ENCODE data around the gene MAML2.

The MAML2 gene

DNA sequence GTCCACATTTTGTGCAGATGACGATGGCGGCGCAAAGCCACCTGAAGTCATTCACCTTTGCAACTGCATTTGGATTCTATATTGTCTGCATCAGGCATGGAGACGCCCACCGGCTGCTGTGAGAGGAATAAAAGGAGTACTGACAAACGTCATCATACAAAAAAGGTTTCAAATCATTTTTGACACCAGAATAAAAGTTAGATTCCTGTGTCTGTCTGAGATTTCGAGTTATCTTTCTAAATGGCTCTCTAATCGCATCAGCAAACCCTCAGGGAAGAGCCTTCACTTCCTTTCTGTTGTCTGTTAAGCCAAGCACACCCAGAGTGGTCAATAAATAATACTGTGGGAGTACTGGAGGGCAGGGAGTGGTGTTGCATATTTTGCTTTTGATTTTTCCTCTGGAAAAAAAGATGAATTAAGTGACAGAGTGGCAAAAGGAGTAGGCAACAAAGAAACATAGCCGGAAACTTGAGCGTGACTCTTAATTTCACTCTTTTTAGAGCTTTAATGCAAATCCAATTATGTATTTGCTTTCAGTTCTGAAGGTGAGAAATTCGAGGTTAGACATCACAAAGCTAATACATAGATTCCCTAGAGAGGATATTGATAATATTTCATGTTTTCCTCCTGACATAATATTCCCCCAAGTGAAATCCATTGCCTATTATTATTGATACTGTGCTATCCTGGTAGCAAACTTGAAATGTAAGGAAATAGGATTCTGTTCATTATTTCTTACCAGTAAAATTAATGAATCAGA lies 268.3 kb downstream of the MAML2 start:
- Histone ChIP-seq H3K9ac (ENCODE audit: low read length) (no peak overlapping the region), H3K27me3 (ENCODE audit: control insufficient read depth in 1 of 2, insufficient read depth in 1 of 2, low read length in 2 of 2) (no peaks in the 10 kb centered on the region), H4K8ac (ENCODE audit: low read length) (no peak overlapping the region), H3K4me3 (ENCODE audit: insufficient read depth in 1 of 2, low read depth in 1 of 2, low read length in 2 of 2) (no peak overlapping the region), H3K27ac (ENCODE audit: low read length, poor library complexity, severe bottlenecking) (peak overlapping the region; percentile 18), H2AK5ac (ENCODE audit: low read length, severe bottlenecking) (peak overlapping the region; percentile 23), H2BK5ac (ENCODE audit: low read depth, low read length, poor library complexity, severe bottlenecking) (no peak overlapping the region), H2BK120ac (ENCODE audit: low read depth, low read length) (no peak overlapping the region), H3K4me1 (ENCODE audit: control insufficient read depth, insufficient read depth, low read depth, low read length) (peaks cover 11% of the 10 kb centered on the region), H3K36me3 (ENCODE audit: control insufficient read depth in 1 of 2, insufficient read depth in 2 of 2, low read depth in 1 of 2, low read length in 2 of 2) (peaks cover 3 to 12% of the 10 kb centered on the region in 2 experiments), H2BK12ac (ENCODE audit: low read length in 2 of 2) (no peak overlapping the region), H3K23ac (ENCODE audit: low read length in 2 of 2) (no peak overlapping the region), H3K4ac (ENCODE audit: low read depth in 1 of 2, low read length in 2 of 2) (no peak overlapping the region), H3K14ac (ENCODE audit: low read length in 2 of 2) (no peak overlapping the region), H2BK15ac (ENCODE audit: low read depth, poor library complexity, severe bottlenecking) (no peak overlapping the region), H3K18ac (ENCODE audit: low read depth in 1 of 2, low read length in 2 of 2) (no peak overlapping the region), H2AFZ (ENCODE audit: low read depth, low read length) (no peak overlapping the region), H4K91ac (ENCODE audit: low read length) (no peak overlapping the region), H3K79me1 (replicated peaks; ENCODE audit: low read length, poor library complexity, severe bottlenecking) (peaks cover 12% of the 10 kb centered on the region), H3K9me3 (ENCODE audit: control insufficient read depth, low read length) (no peaks in the 10 kb centered on the region), H3K4me2 (ENCODE audit: low read length, poor library complexity, severe bottlenecking) (no peak overlapping the region)
- no peak for DNase-seq
- 90% methylated on average over 8 of the region's 11 CpGs for WGBS

DNA sequence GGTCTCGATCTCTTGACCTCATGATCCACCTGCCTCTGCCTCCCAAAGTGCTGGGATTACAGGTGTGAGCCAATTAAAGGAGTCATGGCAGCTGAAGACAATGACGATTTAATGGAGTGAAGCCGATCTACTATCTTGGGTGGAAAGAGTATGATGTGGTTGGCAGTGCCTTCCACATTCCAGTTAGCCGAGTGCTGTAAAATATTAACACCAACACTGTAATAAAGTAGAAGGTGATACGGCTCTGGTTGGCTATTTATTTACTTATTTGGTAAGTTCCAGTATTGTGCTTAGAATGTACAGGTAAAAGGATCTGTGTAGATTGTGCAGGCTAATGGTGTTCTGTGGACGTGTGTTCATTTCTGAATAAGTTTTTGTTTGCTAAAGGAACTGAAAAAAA lies 269.5 kb downstream of the MAML2 start:
- H2BK12ac ChIP-seq (ENCODE audit: low read length in 2 of 2): no peak overlapping the region
- H2BK120ac ChIP-seq (ENCODE audit: low read depth, low read length): no peak overlapping the region
- no peak overlapping the region for H3K9ac ChIP-seq (ENCODE audit: low read length)
- no peak overlapping the region for H2AK5ac ChIP-seq (ENCODE audit: low read length, severe bottlenecking)
- H2BK5ac ChIP-seq (ENCODE audit: low read depth, low read length, poor library complexity, severe bottlenecking): no peak overlapping the region
- H3K36me3 ChIP-seq (ENCODE audit: control insufficient read depth in 1 of 2, insufficient read depth in 2 of 2, low read depth in 1 of 2, low read length in 2 of 2): peaks cover 3 to 12% of the 10 kb centered on the region in 2 experiments
- H3K14ac ChIP-seq (ENCODE audit: low read length in 2 of 2): no peak overlapping the region
- H3K18ac ChIP-seq (ENCODE audit: low read depth in 1 of 2, low read length in 2 of 2): no peak overlapping the region
- H3K27me3 ChIP-seq (ENCODE audit: control insufficient read depth in 1 of 2, insufficient read depth in 1 of 2, low read length in 2 of 2): no peaks in the 10 kb centered on the region
- H3K9me3 ChIP-seq (ENCODE audit: control insufficient read depth, low read length): no peaks in the 10 kb centered on the region
- H4K91ac ChIP-seq (ENCODE audit: low read length): no peak overlapping the region
- no peak overlapping the region for H3K4ac ChIP-seq (ENCODE audit: low read depth in 1 of 2, low read length in 2 of 2)
- H3K23ac ChIP-seq (ENCODE audit: low read length in 2 of 2): no peak overlapping the region
- H3K27ac ChIP-seq (ENCODE audit: low read length, poor library complexity, severe bottlenecking): peak overlapping the region; percentile 46
- H3K4me1 ChIP-seq (ENCODE audit: control insufficient read depth, insufficient read depth, low read depth, low read length): peaks cover 11% of the 10 kb centered on the region
- WGBS: 99% methylated on average over 6 of the region's 6 CpGs
- no peak overlapping the region for H2BK15ac ChIP-seq (ENCODE audit: low read depth, poor library complexity, severe bottlenecking)
- H3K4me2 ChIP-seq (ENCODE audit: low read length, poor library complexity, severe bottlenecking): no peak overlapping the region
- H2AFZ ChIP-seq (ENCODE audit: low read depth, low read length): no peak overlapping the region
- H3K79me1 ChIP-seq (replicated peaks; ENCODE audit: low read length, poor library complexity, severe bottlenecking): peaks cover 14% of the 10 kb centered on the region
- no peak overlapping the region for H4K8ac ChIP-seq (ENCODE audit: low read length)
- no peak overlapping the region for H3K4me3 ChIP-seq (ENCODE audit: insufficient read depth in 1 of 2, low read depth in 1 of 2, low read length in 2 of 2)
- no peak for DNase-seq

GRCh38 chr11:96072592-96072991 lies 270.4 kb downstream of the MAML2 start:
- H3K36me3 ChIP-seq (ENCODE audit: control insufficient read depth in 1 of 2, insufficient read depth in 2 of 2, low read depth in 1 of 2, low read length in 2 of 2): peaks cover 3 to 12% of the 10 kb centered on the region in 2 experiments
- no peak overlapping the region for H2BK12ac ChIP-seq (ENCODE audit: low read length in 2 of 2)
- no peak overlapping the region for H3K4me2 ChIP-seq (ENCODE audit: low read length, poor library complexity, severe bottlenecking)
- H3K4ac ChIP-seq (ENCODE audit: low read depth in 1 of 2, low read length in 2 of 2): no peak overlapping the region
- no peak overlapping the region for H2BK15ac ChIP-seq (ENCODE audit: low read depth, poor library complexity, severe bottlenecking)
- no peak overlapping the region for H3K18ac ChIP-seq (ENCODE audit: low read depth in 1 of 2, low read length in 2 of 2)
- H2AK5ac ChIP-seq (ENCODE audit: low read length, severe bottlenecking): peak overlapping the region; percentile 50
- H3K9ac ChIP-seq (ENCODE audit: low read length): no peak overlapping the region
- no peaks in the 10 kb centered on the region for H3K27me3 ChIP-seq (ENCODE audit: control insufficient read depth in 1 of 2, insufficient read depth in 1 of 2, low read length in 2 of 2)
- H3K4me3 ChIP-seq (ENCODE audit: insufficient read depth in 1 of 2, low read depth in 1 of 2, low read length in 2 of 2): no peak overlapping the region
- H3K79me1 ChIP-seq (replicated peaks; ENCODE audit: low read length, poor library complexity, severe bottlenecking): peaks cover 13% of the 10 kb centered on the region
- DNase-seq: no peak
- H4K8ac ChIP-seq (ENCODE audit: low read length): no peak overlapping the region
- H3K14ac ChIP-seq (ENCODE audit: low read length in 2 of 2): no peak overlapping the region
- H3K9me3 ChIP-seq (ENCODE audit: control insufficient read depth, low read length): no peaks in the 10 kb centered on the region
- WGBS: 97% methylated on average over 7 of the region's 7 CpGs
- H4K91ac ChIP-seq (ENCODE audit: low read length): no peak overlapping the region
- no peak overlapping the region for H3K27ac ChIP-seq (ENCODE audit: low read length, poor library complexity, severe bottlenecking)
- no peak overlapping the region for H2BK120ac ChIP-seq (ENCODE audit: low read depth, low read length)
- no peak overlapping the region for H2BK5ac ChIP-seq (ENCODE audit: low read depth, low read length, poor library complexity, severe bottlenecking)
- peaks cover 9% of the 10 kb centered on the region for H3K4me1 ChIP-seq (ENCODE audit: control insufficient read depth, insufficient read depth, low read depth, low read length)
- H3K23ac ChIP-seq (ENCODE audit: low read length in 2 of 2): no peak overlapping the region
- no peak overlapping the region for H2AFZ ChIP-seq (ENCODE audit: low read depth, low read length)

DNA sequence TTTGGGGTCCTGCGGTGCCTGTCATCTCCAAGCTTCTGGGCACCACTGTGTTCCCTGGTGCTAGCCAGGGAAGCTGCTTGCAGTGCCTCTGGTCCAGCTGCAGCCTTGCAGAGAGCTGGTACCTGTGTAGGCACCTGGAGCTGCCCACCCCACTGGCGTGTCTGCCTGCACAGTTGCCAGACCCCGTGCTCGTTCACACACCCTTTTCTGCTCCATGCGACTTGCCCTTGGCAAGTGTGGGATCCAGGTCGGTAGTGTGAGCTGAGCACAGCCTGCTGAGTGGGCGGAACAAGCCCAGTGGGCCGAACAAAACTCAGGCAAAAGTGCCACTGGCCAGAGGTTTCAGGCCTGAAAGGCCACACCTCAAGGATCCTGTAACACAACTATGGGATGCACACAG lies 272.5 kb downstream of the MAML2 start:
- H3K4me3 ChIP-seq (ENCODE audit: insufficient read depth in 1 of 2, low read depth in 1 of 2, low read length in 2 of 2): no peak overlapping the region
- peak overlapping the region; percentile 6 for H2AK5ac ChIP-seq (ENCODE audit: low read length, severe bottlenecking)
- H2BK120ac ChIP-seq (ENCODE audit: low read depth, low read length): no peak overlapping the region
- H2BK5ac ChIP-seq (ENCODE audit: low read depth, low read length, poor library complexity, severe bottlenecking): no peak overlapping the region
- no peak overlapping the region for H2BK15ac ChIP-seq (ENCODE audit: low read depth, poor library complexity, severe bottlenecking)
- H3K23ac ChIP-seq (ENCODE audit: low read length in 2 of 2): no peak overlapping the region
- H3K4ac ChIP-seq (ENCODE audit: low read depth in 1 of 2, low read length in 2 of 2): no peak overlapping the region
- no peak overlapping the region for H2BK12ac ChIP-seq (ENCODE audit: low read length in 2 of 2)
- WGBS: 97% methylated on average over 8 of the region's 8 CpGs
- H3K4me2 ChIP-seq (ENCODE audit: low read length, poor library complexity, severe bottlenecking): no peak overlapping the region
- peaks cover 3 to 16% of the 10 kb centered on the region in 2 experiments for H3K36me3 ChIP-seq (ENCODE audit: control insufficient read depth in 1 of 2, insufficient read depth in 2 of 2, low read depth in 1 of 2, low read length in 2 of 2)
- peaks cover 19% of the 10 kb centered on the region for H3K79me1 ChIP-seq (replicated peaks; ENCODE audit: low read length, poor library complexity, severe bottlenecking)
- no peak overlapping the region for H3K14ac ChIP-seq (ENCODE audit: low read length in 2 of 2)
- no peaks in the 10 kb centered on the region for H3K9me3 ChIP-seq (ENCODE audit: control insufficient read depth, low read length)
- no peak overlapping the region for H3K9ac ChIP-seq (ENCODE audit: low read length)
- H3K27ac ChIP-seq (ENCODE audit: low read length, poor library complexity, severe bottlenecking): no peak overlapping the region
- no peak overlapping the region for H3K18ac ChIP-seq (ENCODE audit: low read depth in 1 of 2, low read length in 2 of 2)
- H2AFZ ChIP-seq (ENCODE audit: low read depth, low read length): no peak overlapping the region
- DNase-seq: no peak
- H3K27me3 ChIP-seq (ENCODE audit: control insufficient read depth in 1 of 2, insufficient read depth in 1 of 2, low read length in 2 of 2): no peaks in the 10 kb centered on the region
- H4K91ac ChIP-seq (ENCODE audit: low read length): no peak overlapping the region
- H4K8ac ChIP-seq (ENCODE audit: low read length): no peak overlapping the region
- H3K4me1 ChIP-seq (ENCODE audit: control insufficient read depth, insufficient read depth, low read depth, low read length): peaks cover 7% of the 10 kb centered on the region

Data from mesenchymal stem cell (in vitro differentiated cells and primary cell).